Sigmoid colon (tissue), 4 donors: ENCODE results near the gene SLC6A8.

ENCODE experiments used
- EP300 ChIP-seq, 4 donors: sonication (generic); formaldehyde crosslinking; IDR thresholded peaks; one replicate each; pipeline ENCODE4 v1.6.1; 2017; ENCODE audit warnings: antibody characterized with exemption in 4 of 4
- POLR2A ChIP-seq, 2 donors: fragments of 450-650 bp; IDR thresholded peaks; one replicate each; pipeline ENCODE4 v1.6.1; 2016; ENCODE audit warnings: antibody characterized with exemption in 2 of 2, mild to moderate bottlenecking in 2 of 2, moderate library complexity in 2 of 2
- TF ChIP-seq, protein P1 (sequence below), 4 experiments: fragments of 450-650 bp in 3 of 4; fragments of 200-600 bp in 1 of 4; IDR thresholded peaks; one replicate each; pipeline ENCODE4 v1.5.1; 2016 to 2019; ENCODE audit warnings: antibody characterized with exemption in 4 of 4, mild to moderate bottlenecking in 3 of 4, moderate library complexity in 2 of 4

DNA sequence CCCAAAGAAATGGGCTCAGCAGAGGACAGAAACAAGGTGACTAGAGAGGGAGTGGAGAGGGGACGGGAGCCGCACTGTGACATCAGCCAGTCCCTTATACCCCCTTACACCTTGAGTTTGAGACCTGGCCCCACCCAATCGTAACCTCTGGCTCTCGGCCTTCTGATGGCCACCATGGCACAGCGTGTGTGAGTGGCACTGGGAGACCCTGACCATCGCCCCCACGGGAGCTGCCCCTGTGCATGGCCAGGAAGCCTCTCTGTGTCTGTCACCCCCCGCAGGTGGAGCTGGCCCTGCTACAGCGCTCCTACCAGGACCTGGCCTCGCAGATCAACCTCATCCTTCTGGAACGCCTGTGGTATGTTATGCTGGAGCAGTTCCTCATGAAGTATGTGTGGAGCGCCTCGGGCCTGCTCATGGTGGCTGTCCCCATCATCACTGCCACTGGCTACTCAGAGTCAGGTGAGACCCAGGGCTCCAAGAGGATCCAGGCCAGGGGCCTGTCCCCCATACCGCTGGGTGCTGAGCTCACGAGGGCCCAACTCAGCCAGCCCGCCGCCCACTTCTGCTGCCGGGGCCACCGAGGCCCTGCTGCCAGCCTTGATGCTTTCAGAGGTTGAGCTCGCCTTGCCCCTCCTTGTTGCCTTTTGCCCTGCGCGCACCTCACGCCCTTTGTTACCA is 41.4 kb downstream of the SLC6A8 start:
- TF ChIP-seq POLR2A (IDR thresholded peaks at IDR 0.05) = no peak
- TF ChIP-seq, protein P1, sequence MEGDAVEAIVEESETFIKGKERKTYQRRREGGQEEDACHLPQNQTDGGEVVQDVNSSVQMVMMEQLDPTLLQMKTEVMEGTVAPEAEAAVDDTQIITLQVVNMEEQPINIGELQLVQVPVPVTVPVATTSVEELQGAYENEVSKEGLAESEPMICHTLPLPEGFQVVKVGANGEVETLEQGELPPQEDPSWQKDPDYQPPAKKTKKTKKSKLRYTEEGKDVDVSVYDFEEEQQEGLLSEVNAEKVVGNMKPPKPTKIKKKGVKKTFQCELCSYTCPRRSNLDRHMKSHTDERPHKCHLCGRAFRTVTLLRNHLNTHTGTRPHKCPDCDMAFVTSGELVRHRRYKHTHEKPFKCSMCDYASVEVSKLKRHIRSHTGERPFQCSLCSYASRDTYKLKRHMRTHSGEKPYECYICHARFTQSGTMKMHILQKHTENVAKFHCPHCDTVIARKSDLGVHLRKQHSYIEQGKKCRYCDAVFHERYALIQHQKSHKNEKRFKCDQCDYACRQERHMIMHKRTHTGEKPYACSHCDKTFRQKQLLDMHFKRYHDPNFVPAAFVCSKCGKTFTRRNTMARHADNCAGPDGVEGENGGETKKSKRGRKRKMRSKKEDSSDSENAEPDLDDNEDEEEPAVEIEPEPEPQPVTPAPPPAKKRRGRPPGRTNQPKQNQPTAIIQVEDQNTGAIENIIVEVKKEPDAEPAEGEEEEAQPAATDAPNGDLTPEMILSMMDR (IDR thresholded peaks at IDR 0.05) = no peak
- no peak for TF ChIP-seq EP300 (IDR thresholded peaks at IDR 0.05)
